ENCODE measurements around the gene BCL2L2.

BCL2L2 gene

DNA sequence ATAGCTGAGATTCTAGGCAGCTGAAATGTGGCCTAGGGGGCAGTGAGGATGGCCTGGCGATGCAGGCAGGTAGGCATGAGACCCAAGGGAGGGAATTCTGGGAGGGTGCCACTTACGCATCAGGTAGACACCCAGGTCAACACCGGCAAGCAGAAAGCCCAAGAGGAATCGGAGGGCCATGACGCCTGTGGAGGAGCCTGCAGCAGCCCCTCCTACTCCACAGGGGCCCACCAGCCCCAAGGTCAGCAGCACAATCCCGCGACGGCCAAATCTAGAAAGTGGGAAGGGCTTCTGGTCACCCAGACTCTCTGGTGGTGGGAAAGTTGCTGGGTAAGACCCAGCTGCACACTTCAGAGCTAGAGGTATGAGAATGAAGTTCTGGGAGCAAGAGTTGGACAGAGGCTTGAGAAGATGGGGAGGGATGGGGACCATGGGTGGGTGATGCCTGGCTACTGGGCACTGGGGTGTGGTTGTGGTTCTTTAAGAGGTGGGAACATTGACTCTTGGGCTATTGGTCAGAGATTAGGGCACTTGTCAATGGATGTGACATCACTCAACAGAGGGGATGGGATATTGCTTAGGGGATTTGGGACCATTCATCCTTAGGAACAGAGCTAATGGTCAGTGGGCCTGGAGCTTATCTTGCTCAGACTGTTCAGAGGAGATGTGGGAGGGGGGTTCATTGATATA is 42.7 kb downstream of the BCL2L2 start:
- no peak overlapping the region for H3K27ac ChIP-seq
- no peak for TF ChIP-seq ZFX (IDR thresholded peaks at IDR 0.05)
- TF ChIP-seq, protein P1, sequence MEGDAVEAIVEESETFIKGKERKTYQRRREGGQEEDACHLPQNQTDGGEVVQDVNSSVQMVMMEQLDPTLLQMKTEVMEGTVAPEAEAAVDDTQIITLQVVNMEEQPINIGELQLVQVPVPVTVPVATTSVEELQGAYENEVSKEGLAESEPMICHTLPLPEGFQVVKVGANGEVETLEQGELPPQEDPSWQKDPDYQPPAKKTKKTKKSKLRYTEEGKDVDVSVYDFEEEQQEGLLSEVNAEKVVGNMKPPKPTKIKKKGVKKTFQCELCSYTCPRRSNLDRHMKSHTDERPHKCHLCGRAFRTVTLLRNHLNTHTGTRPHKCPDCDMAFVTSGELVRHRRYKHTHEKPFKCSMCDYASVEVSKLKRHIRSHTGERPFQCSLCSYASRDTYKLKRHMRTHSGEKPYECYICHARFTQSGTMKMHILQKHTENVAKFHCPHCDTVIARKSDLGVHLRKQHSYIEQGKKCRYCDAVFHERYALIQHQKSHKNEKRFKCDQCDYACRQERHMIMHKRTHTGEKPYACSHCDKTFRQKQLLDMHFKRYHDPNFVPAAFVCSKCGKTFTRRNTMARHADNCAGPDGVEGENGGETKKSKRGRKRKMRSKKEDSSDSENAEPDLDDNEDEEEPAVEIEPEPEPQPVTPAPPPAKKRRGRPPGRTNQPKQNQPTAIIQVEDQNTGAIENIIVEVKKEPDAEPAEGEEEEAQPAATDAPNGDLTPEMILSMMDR (conservative IDR thresholded peaks at IDR 0.05): no peak

DNA sequence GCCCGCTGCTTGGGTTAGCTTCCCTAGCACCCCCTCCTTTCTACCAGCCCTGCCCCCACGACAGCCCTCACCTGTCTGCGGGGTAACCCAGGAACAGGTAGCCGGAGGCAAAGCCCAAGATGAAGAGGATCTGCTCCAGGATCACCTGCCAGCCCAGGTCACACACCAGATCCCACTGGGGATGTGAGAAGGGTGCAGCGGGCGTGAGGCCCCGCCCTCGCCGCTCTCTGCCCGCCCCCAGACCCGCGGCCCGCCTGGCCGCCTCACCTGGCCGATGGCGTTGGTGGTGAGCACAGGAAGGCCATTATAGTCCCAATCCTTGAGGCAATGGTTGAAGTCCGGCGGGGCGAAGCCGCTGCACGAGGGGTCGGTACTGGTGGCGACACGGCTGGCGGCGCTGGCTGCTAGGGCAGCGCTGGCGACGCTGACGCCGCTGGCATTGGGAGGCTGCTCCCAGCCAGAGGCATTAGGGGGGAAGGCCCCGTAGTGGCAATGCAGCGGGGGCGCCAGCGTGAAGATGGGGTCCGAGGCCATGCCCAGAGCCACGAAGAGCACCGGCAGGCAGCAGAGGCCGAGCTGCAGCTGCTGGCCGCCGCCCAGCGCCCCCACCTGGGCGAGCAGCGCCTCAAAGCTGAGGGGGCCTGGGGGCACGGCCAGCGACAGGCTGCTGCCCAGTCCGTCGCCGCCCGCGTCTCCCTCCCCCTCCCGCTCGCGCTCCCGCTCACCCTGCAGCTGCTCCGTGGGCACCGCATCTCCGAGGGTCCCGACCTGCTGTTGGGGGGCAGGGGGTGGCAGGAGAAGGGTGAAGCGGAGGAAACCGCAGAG is 45.3 kb downstream of the BCL2L2 start:
- H3K27ac ChIP-seq: peak overlapping the region; percentile 51
- TF ChIP-seq ZFX (IDR thresholded peaks at IDR 0.05): no peak
- TF ChIP-seq, protein P1 (conservative IDR thresholded peaks at IDR 0.05): no peak; the same call in 1 of the 2 replicates

DNA sequence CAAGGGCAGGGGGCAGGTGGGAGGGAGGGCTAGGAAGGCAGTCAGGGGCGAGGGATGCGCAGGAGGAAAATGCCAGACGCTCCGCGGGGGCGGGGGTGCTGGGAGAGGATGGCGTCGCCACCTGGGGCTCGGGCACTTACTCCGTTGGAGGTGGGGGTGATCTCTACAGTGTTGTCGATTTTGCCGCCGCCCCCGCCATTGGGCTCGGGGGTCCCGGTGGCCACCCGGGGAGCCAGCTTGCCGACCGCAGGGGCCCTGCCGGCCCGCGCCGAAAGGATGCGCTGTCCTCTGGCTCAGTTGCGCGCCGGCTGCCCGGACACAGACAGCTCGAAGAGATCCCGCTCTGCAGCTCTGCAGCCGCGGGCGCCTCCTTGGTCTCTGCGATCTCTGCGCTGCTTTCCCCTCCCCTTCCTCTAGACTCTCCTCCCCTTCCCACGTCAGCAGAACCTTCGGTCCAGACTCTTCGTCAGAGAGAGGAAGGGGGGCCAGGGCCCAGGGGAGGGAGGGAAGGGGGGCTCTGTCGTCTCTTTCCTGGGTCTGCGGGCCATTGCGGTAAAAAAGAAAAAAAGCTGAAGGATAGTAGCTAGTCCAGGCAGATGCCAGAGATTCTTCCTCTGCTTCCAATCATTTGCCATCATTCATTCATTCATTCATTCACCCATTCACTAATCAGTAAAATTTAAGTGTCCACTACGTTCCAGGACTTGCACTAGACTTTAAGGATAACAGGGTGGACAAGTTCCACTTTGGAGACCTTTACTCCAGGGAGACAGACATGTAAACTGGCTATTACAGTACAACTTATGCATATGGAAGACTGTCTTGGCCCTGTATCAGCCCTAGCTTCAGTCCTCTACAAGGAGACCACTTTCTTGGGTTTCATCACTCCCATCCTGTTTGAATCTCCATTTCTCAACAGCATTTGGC is 46.1 kb downstream of the BCL2L2 start, which contains the start of gene SLC22A17:
Gene SLC22A17, minus strand, starts transcription at position 382 of the 927 bp plus-strand sequence.
- H3K27ac ChIP-seq: peak within 1 kb of the TSS; percentile 51
- TF ChIP-seq, protein P1 (conservative IDR thresholded peaks at IDR 0.05): no peak; the same call in none of the 2 replicates
- no peak for TF ChIP-seq ZFX (IDR thresholded peaks at IDR 0.05)

DNA sequence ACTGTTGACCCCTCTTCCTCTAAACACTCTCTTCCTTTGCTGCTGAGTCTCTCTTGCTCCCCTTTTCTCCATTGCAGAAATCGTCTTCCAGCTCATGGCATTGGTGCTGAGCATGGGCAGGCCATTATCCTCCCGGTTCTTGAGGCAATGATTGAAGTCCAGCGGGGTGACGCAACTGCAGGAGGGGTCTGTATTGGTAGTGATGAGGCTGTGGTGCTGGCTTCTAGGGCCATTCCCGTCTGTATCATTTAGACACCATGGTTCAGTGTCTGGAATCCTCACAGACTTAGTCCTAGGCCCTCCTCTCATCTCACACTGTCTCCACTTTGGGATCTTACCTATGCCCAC is 46.8 kb downstream of the BCL2L2 start:
- no peak overlapping the region for H3K27ac ChIP-seq
- TF ChIP-seq, protein P1 (conservative IDR thresholded peaks at IDR 0.05): no peak
- TF ChIP-seq ZFX (IDR thresholded peaks at IDR 0.05): no peak

DNA sequence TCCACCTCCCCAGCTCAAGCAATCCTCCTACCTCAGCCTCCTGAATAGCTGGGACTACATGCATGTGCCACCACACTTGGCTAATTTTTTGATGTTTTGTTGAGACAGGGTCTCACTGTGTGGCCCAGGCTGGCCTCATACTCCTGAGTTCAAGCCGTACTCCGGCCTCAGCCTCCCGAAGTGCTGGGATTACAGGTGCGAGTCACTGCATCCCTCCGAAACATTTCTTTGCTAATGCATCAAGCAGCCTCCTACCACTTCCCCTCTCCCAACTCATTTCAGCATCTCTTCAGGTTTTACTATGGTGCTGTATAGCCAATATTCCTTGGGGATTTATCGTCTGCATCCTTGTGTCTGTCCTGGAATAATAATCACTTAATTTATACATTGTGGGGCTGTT is 48.4 kb downstream of the BCL2L2 start:
- TF ChIP-seq ZFX (IDR thresholded peaks at IDR 0.05): no peak
- TF ChIP-seq, protein P1 (conservative IDR thresholded peaks at IDR 0.05): no peak
- H3K27ac ChIP-seq: no peak overlapping the region

DNA sequence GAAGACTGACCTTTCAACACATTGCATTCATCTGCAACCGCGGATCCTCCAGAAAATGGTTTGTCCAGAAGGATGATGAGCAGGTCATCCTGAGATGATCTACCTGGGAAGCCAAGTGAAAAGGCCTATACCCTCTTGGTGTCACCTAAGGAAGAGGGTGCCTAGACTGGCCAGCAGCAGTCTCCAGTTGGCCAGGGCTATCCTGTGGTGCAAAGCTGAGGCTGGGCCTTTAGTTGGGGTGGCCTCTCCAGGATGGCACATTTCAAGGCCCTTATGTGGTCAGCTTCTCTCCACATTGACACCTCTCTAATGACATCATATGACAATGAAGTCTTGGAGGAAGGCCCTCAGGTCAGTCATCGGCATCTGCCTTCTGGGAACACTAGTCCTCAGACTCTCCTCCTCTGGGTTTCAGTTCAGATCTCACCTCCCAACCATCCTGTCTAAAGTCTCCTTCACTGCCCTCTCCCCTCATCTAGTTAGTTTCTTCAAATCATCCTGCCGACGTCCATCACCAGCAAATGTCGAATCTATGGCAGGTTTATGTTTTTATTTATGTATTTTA is 49.3 kb downstream of the BCL2L2 start:
- H3K27ac ChIP-seq: no peak overlapping the region
- TF ChIP-seq ZFX (IDR thresholded peaks at IDR 0.05): no peak
- TF ChIP-seq, protein P1 (conservative IDR thresholded peaks at IDR 0.05): no peak

Data from C4-2B (cell line).